ENCODE data around the gene BPIFB3.

BPIFB3 gene

DNA sequence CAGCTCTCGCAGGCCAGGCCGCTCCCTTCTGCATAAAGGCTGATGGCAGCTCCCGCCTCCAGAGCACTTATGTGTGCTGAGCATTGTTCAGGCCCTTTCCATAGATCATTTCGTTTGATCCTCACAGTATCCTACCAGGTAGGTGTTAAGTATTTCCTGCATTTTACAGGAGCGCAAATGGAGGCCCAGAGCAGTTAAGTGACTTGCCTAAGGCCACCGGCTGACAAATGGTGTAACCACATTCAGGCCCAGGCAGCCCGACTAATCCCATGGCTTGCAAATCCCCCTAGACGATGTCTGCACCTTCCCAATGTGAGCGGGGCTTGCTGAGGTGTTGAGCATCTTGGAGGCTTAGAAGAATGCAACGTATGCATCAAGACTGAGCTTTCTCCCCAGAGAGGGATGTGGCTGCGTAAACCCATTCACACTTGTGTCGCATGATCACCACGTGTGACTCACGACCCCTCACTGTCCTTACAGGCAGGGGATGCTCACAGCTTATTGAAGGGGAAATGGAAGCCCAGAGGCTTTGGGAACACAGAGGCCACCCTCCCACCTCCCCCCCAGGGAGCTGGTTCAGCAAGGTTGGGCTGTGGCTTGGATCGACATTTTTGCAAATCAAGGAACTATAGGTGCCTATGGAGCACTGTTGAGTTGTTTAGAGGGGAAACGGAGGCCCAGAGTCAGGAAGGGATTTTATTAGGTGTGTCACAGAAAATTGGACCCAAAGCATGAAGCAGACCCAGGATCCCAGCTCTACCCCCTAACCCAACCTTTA lies 39.2 kb upstream of the BPIFB3 start:
- TF ChIP-seq, protein P1, sequence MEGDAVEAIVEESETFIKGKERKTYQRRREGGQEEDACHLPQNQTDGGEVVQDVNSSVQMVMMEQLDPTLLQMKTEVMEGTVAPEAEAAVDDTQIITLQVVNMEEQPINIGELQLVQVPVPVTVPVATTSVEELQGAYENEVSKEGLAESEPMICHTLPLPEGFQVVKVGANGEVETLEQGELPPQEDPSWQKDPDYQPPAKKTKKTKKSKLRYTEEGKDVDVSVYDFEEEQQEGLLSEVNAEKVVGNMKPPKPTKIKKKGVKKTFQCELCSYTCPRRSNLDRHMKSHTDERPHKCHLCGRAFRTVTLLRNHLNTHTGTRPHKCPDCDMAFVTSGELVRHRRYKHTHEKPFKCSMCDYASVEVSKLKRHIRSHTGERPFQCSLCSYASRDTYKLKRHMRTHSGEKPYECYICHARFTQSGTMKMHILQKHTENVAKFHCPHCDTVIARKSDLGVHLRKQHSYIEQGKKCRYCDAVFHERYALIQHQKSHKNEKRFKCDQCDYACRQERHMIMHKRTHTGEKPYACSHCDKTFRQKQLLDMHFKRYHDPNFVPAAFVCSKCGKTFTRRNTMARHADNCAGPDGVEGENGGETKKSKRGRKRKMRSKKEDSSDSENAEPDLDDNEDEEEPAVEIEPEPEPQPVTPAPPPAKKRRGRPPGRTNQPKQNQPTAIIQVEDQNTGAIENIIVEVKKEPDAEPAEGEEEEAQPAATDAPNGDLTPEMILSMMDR (IDR thresholded peaks at IDR 0.05) = no peak

DNA sequence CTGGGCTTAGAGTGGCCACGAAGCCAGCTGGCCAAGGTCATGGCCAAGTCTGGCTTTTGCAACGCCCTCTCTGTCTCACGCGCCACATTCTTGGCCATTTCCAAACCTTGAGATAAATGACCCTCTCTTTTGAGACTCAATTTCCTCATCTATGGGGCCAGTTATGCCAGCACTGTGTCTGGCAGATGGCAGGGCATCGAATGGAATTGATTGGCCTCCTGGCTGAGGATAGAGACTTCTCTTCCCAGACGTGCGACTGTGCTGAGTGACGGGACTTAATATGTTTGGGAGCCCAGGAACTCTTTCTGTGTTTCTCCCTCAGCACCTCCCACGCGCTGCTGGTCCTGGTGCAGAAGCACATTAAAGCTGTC lies 38.6 kb upstream of the BPIFB3 start:
- TF ChIP-seq, protein P1 (IDR thresholded peaks at IDR 0.05) = no peak

DNA sequence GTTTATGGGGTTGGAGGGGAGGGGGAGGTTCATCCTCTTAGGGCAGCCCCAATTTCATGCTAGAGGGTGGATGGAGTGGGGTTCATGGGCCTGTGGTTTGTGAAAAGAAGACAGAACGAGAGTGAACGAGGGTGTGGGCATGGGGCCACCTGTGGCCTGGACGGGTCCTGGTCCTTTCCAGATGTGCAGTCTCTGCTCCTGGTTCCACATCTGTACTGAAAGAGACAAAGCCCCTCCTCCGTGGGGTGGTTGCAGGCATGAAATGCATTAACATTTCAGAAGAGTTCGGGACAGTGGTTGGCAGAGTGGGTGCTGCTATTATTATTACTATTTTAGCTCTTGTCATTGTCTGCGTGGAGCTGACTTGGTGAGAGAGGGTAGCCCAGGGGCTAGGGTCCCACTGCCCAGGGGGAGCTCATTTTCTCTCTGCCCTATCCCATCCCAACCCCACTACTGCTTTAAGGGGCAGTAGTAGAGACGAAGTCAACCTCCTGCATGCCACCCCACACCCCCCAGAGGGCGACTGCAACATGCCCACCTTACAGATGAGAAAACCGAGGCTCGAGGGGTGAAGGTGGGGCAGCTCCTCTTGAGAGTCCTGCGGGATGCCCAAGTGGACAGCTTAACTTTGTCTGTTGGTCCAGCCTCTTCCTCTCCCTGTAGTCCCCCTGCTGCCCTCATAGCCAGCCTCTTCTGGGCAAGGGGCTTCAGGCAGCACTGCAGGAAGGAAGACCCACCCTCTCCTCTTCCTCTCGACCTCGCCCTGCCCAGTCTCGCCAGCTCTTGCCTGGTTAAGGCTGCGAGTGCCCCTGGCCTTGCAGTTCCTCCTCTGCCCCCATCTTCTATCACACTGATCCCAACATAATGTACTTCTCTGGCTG lies 37.8 kb upstream of the BPIFB3 start:
- TF ChIP-seq, protein P1 (IDR thresholded peaks at IDR 0.05) = no peak

DNA sequence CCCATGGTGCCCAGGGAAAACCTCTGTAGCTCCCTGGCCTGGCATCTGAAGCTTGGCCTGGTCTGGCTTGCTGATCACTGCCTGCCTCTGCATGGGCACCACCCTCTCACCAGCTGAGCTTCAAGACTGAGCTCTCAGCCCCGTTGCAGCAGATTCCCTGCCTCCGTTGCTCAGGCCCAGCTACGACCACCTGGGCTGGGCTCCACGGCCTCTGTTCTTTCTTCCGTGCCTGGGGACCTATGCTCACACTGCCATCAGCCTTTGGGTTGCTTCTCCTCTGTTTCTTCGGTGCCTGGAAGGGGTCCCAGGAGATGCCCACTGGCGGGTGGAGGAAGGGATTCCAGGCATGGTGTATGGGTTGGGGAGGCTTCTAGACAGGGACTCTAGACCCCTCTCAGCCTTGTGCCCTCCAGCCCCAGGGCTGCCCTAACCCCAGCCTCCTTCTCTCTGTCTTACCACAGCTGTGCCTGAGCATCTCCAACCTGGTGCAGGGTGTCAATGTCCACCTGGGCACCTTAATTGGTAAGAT lies 37.1 kb upstream of the BPIFB3 start:
- TF ChIP-seq, protein P1 (IDR thresholded peaks at IDR 0.05) = no peak

DNA sequence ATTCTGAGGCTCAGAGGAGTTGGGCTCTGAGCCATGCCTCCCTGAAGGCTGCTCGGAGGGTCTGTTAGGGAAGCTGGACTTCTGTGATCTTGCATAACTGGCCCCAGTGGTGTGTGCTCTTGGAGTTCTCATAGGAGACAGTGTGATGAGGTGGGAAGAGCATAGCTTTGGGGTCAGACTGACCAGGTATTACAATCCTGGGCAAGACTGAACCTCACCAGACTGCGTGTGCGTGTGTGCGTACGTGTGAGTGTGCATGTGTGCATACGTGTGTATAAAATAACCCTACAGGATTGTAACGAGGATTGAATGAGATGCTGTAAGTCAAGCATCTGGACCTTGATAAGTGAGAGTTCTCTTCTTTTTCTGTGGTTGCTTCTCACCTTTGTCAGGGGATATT lies 36.2 kb upstream of the BPIFB3 start:
- TF ChIP-seq, protein P1 (IDR thresholded peaks at IDR 0.05) = no peak

DNA sequence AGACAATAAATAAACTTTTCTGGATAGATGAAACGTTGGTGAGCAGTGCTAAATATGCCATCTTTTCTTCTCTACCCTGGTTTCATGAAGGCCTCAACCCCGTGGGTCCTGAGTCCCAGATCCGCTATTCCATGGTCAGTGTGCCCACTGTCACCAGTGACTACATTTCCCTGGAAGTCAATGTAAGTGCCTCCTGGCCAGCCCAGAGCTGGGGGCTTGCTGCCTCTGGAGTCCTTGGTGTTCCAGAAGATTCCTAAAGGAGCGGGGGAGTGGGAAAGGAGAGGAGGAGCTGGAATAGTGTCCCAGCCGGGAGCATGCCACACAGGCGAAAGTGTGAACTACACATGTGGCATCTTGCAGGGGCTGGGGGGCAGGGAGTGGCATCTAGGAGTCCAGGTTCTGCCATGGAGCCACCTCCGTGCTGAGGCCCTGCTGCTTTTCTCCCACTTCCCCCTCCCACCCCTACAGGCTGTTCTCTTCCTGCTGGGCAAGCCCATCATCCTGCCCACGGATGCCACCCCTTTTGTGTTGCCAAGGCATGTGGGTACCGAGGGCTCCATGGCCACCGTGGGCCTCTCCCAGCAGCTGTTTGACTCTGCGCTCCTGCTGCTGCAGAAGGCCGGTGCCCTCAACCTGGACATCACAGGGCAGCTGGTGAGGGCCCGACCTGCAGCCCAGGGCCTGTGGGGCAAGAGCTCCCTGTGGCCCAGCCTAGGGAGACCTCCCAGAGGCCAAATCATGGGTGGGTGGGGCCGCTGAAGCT lies 35.4 kb upstream of the BPIFB3 start:
- TF ChIP-seq, protein P1 (IDR thresholded peaks at IDR 0.05) = no peak
